Tibial nerve (tissue), 4 donors: ENCODE results near the gene CNNM1. TPM values are rescaled to one million over a fixed set of nuclear protein-coding genes. Genes with fewer than 3 reads are reported as not detected.

Experiments
- DNase-seq, 2 donors: peaks; one replicate each; pipeline ENCODE4 v3.0.0-alpha.2; 2019; ENCODE audit warnings: low spot score in 2 of 2
- H3K27ac ChIP-seq, 4 donors: fragments of 200-600 bp; sonication (generic) in 3 of 4; one replicate each; pipeline ENCODE4 v1.5.1; 2017 to 2019; ENCODE audit warnings: mild to moderate bottlenecking in 1 of 4
- H3K27me3 ChIP-seq, 2 donors: fragments of 200-600 bp; sonication (generic) in 1 of 2; one replicate each; pipeline versions ENCODE4 v1.5.1 to v1.6.0; 2017 to 2019
- H3K36me3 ChIP-seq, 3 donors: fragments of 200-600 bp; sonication (generic); one replicate each; pipeline ENCODE4 v1.5.1; 2018 to 2019
- H3K4me1 ChIP-seq, 4 donors: fragments of 200-600 bp; sonication (generic) in 3 of 4; one replicate each; pipeline ENCODE4 v1.5.1; 2017 to 2019
- H3K4me3 ChIP-seq, 4 donors: fragments of 200-600 bp; sonication (generic) in 3 of 4; one replicate each; pipeline ENCODE4 v1.5.1; 2017 to 2019; ENCODE audit warnings: mild to moderate bottlenecking in 1 of 4, moderate library complexity in 1 of 4
- H3K9me3 ChIP-seq, 4 donors: fragments of 200-600 bp; sonication (generic) in 3 of 4; one replicate each; pipeline ENCODE4 v1.5.1; 2017 to 2019
- EP300 ChIP-seq, 2 donors: sonication (generic); formaldehyde crosslinking; IDR thresholded peaks; one replicate each; pipeline ENCODE4 v1.6.1; 2017; ENCODE audit warnings: antibody characterized with exemption in 2 of 2, mild to moderate bottlenecking in 1 of 2
- POLR2A ChIP-seq, 2 donors: fragments of 450-650 bp; IDR thresholded peaks; one replicate each; pipeline ENCODE4 v1.6.1; 2017; ENCODE audit warnings: antibody characterized with exemption in 2 of 2, mild to moderate bottlenecking in 2 of 2, moderate library complexity in 2 of 2
- WGBS, 2 donors: methylation state at CpG; one replicate each; pipeline ENCODE4 v1.1.5; 2018; 5-methylcytosine and 5-hydroxymethylcytosine counted together
- total RNA-seq, 4 donors: library from RNA; depleted of rRNA; stranded (reverse); fragments of >200 nt; gene quantifications; one replicate each; pipeline ENCODE4 v1.1.0, GENCODE V29; 2016
- TF ChIP-seq, protein P1 (sequence below), 5 experiments: fragments of 200-600 bp in 3 of 5; fragments of 450-650 bp in 2 of 5; sonication (generic) in 3 of 5; IDR thresholded peaks; one replicate each; pipeline ENCODE4 v1.5.1; 2016 to 2019; ENCODE audit warnings: antibody characterized with exemption in 5 of 5, mild to moderate bottlenecking in 3 of 5, moderate library complexity in 2 of 5

Gene CNNM1
- total RNA-seq, 4 donors from 2014 or later = 0.20 TPM; not detected in 3

GRCh38 chr10:99346247-99346646 lies 17.1 kb downstream of the CNNM1 start:
- Histone ChIP-seq H3K36me3 (no peaks in the 10 kb centered on the region), H3K27ac (no peak overlapping the region), H3K4me1 (no peaks in the 10 kb centered on the region), H3K27me3 (no peaks in the 10 kb centered on the region), H3K4me3 (no peak overlapping the region), H3K9me3 (no peaks in the 10 kb centered on the region)
- no peak for DNase-seq
- no peak for TF ChIP-seq EP300 (IDR thresholded peaks at IDR 0.05)
- TF ChIP-seq POLR2A (IDR thresholded peaks at IDR 0.05) = no peak
- TF ChIP-seq, protein P1, sequence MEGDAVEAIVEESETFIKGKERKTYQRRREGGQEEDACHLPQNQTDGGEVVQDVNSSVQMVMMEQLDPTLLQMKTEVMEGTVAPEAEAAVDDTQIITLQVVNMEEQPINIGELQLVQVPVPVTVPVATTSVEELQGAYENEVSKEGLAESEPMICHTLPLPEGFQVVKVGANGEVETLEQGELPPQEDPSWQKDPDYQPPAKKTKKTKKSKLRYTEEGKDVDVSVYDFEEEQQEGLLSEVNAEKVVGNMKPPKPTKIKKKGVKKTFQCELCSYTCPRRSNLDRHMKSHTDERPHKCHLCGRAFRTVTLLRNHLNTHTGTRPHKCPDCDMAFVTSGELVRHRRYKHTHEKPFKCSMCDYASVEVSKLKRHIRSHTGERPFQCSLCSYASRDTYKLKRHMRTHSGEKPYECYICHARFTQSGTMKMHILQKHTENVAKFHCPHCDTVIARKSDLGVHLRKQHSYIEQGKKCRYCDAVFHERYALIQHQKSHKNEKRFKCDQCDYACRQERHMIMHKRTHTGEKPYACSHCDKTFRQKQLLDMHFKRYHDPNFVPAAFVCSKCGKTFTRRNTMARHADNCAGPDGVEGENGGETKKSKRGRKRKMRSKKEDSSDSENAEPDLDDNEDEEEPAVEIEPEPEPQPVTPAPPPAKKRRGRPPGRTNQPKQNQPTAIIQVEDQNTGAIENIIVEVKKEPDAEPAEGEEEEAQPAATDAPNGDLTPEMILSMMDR (IDR thresholded peaks at IDR 0.05) = no peak
- WGBS, 2 donors = 59 to 90% methylated on average over 1 of the region's 1 CpG

- Histone ChIP-seq H3K9me3 (no peaks in the 10 kb centered on the region), H3K4me1 (no peaks in the 10 kb centered on the region), H3K36me3 (no peaks in the 10 kb centered on the region), H3K27me3 (no peaks in the 10 kb centered on the region), H3K27ac (no peak overlapping the region), H3K4me3 (no peak overlapping the region)
- WGBS, 2 donors = 69 to 72% methylated on average over 5 of the region's 5 CpGs
- no peak for DNase-seq
- TF ChIP-seq, protein P1 (IDR thresholded peaks at IDR 0.05) = no peak
- no peak for TF ChIP-seq POLR2A (IDR thresholded peaks at IDR 0.05)
- no peak for TF ChIP-seq EP300 (IDR thresholded peaks at IDR 0.05)
These were observed 18.5 kb downstream of the CNNM1 start for GRCh38 chr10:99347672-99348071.

GRCh38 chr10:99353182-99353581 lies 24.0 kb downstream of the CNNM1 start:
- no peak overlapping the region for H3K27ac ChIP-seq
- 68 to 70% methylated on average over 1 of the region's 1 CpG for WGBS, 2 donors
- no peaks in the 10 kb centered on the region for H3K36me3 ChIP-seq
- H3K27me3 ChIP-seq = peaks cover 0 to 8% of the 10 kb centered on the region in 2 donors
- DNase-seq = no peak
- no peaks in the 10 kb centered on the region for H3K9me3 ChIP-seq
- TF ChIP-seq POLR2A (IDR thresholded peaks at IDR 0.05) (no peak), EP300 (IDR thresholded peaks at IDR 0.05) (no peak)
- TF ChIP-seq, protein P1 (IDR thresholded peaks at IDR 0.05) = no peak
- no peaks in the 10 kb centered on the region for H3K4me1 ChIP-seq
- H3K4me3 ChIP-seq = no peak overlapping the region

DNA sequence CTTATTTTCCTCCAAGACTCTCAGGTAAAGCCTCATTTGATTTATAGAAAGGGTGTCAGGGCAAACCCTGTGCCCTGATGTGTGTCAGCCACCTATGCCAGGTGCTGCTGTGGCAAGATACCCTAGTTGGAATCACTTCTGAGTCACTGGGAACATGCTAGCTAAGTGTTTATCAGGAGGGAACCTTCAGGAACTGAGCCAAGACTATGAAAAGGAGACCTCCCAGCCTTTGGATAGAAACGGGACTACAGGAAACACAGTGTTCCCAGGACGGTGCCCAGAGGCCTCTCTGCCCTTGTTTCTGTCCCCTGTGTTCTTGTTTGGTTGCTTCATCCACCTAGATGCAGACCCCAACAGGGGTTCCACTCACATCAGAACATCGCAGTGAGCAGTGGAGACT lies 28.5 kb downstream of the CNNM1 start:
- DNase-seq = no peak
- Histone ChIP-seq H3K4me1 (no peaks in the 10 kb centered on the region), H3K27ac (no peak overlapping the region), H3K9me3 (no peaks in the 10 kb centered on the region), H3K36me3 (no peaks in the 10 kb centered on the region), H3K4me3 (no peak overlapping the region), H3K27me3 (peaks cover 0 to 8% of the 10 kb centered on the region in 2 donors)
- TF ChIP-seq EP300 (IDR thresholded peaks at IDR 0.05) (no peak), POLR2A (IDR thresholded peaks at IDR 0.05) (no peak)
- TF ChIP-seq, protein P1 (IDR thresholded peaks at IDR 0.05) = no peak
- 35 to 38% methylated on average over 3 of the region's 3 CpGs for WGBS, 2 donors

GRCh38 chr10:99358101-99358500 lies 28.9 kb downstream of the CNNM1 start:
- H3K27me3 ChIP-seq = peaks cover 0 to 5% of the 10 kb centered on the region in 2 donors
- TF ChIP-seq EP300 (IDR thresholded peaks at IDR 0.05) = no peak
- TF ChIP-seq POLR2A (IDR thresholded peaks at IDR 0.05) = no peak
- TF ChIP-seq, protein P1 (IDR thresholded peaks at IDR 0.05) = no peak
- no peak for DNase-seq
- no peaks in the 10 kb centered on the region for H3K36me3 ChIP-seq
- H3K4me1 ChIP-seq = no peaks in the 10 kb centered on the region
- H3K27ac ChIP-seq = no peak overlapping the region
- no peaks in the 10 kb centered on the region for H3K9me3 ChIP-seq
- WGBS, 2 donors = 36 to 45% methylated on average over 1 of the region's 1 CpG
- no peak overlapping the region for H3K4me3 ChIP-seq
